ENCODE measurements around the gene CLEC2L. TPM values are rescaled to one million over a fixed set of nuclear protein-coding genes. Genes with fewer than 3 reads are reported as not detected.

The CLEC2L gene
- total and polyA plus RNA-seq, 2 of the 13 experiments (the other 11 are each of a cell fraction or from before 2014, with no cell fraction given), result 0.20 to 0.25 TPM

DNA sequence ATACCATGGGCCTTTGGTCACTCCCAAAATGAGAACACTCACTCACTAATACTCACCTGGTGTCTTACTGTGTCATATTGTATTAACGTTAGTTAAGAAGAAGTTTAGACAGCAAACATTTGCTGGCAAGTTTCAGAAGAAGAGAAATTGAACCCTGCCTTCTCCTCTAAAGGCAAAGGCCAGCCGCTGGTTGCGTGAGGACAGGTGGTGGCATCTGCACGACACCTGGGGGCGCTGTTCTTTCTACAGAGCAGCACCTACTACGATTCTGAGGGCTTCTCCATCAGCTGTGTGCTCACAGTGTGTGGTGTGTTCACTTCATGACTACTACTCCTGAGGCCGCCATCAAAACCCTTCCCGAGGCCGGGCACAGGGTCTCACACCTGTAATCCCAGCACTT, 17.9 kb upstream of the CLEC2L start (continued):
- TF ChIP-seq ZNF484 (CRISPR knock-in tag; IDR thresholded peaks at IDR 0.05; ENCODE audit: borderline replicate concordance, low read depth), result no peak
- TF ChIP-seq, protein P1, sequence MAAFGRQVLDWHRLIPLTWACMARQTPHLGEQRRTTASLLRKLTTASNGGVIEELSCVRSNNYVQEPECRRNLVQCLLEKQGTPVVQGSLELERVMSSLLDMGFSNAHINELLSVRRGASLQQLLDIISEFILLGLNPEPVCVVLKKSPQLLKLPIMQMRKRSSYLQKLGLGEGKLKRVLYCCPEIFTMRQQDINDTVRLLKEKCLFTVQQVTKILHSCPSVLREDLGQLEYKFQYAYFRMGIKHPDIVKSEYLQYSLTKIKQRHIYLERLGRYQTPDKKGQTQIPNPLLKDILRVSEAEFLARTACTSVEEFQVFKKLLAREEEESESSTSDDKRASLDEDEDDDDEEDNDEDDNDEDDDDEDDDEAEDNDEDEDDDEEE (CRISPR knock-in tag; IDR thresholded peaks at IDR 0.05), result no peak
- no peak for TF ChIP-seq CHD4 (IDR thresholded peaks at IDR 0.05; ENCODE audit: borderline replicate concordance, low read length)
- TF ChIP-seq PLRG1 (conservative IDR thresholded peaks at IDR 0.05), result no peak
- TF ChIP-seq, protein P2, sequence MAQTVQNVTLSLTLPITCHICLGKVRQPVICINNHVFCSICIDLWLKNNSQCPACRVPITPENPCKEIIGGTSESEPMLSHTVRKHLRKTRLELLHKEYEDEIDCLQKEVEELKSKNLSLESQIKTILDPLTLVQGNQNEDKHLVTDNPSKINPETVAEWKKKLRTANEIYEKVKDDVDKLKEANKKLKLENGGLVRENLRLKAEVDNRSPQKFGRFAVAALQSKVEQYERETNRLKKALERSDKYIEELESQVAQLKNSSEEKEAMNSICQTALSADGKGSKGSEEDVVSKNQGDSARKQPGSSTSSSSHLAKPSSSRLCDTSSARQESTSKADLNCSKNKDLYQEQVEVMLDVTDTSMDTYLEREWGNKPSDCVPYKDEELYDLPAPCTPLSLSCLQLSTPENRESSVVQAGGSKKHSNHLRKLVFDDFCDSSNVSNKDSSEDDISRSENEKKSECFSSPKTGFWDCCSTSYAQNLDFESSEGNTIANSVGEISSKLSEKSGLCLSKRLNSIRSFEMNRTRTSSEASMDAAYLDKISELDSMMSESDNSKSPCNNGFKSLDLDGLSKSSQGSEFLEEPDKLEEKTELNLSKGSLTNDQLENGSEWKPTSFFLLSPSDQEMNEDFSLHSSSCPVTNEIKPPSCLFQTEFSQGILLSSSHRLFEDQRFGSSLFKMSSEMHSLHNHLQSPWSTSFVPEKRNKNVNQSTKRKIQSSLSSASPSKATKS (CRISPR knock-in tag; IDR thresholded peaks at IDR 0.05), result no peak
- no peak for TF ChIP-seq CC2D1A (CRISPR knock-in tag; IDR thresholded peaks at IDR 0.05)
- TF ChIP-seq ZBTB7A (CRISPR knock-in tag; IDR thresholded peaks at IDR 0.05), result no peak
- TF ChIP-seq, protein P3, sequence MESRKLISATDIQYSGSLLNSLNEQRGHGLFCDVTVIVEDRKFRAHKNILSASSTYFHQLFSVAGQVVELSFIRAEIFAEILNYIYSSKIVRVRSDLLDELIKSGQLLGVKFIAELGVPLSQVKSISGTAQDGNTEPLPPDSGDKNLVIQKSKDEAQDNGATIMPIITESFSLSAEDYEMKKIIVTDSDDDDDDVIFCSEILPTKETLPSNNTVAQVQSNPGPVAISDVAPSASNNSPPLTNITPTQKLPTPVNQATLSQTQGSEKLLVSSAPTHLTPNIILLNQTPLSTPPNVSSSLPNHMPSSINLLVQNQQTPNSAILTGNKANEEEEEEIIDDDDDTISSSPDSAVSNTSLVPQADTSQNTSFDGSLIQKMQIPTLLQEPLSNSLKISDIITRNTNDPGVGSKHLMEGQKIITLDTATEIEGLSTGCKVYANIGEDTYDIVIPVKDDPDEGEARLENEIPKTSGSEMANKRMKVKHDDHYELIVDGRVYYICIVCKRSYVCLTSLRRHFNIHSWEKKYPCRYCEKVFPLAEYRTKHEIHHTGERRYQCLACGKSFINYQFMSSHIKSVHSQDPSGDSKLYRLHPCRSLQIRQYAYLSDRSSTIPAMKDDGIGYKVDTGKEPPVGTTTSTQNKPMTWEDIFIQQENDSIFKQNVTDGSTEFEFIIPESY (CRISPR knock-in tag; IDR thresholded peaks at IDR 0.05), result peak; percentile 90
- no peak for TF ChIP-seq KAT8 (CRISPR knock-in tag; IDR thresholded peaks at IDR 0.05)
- TF ChIP-seq, protein P4, sequence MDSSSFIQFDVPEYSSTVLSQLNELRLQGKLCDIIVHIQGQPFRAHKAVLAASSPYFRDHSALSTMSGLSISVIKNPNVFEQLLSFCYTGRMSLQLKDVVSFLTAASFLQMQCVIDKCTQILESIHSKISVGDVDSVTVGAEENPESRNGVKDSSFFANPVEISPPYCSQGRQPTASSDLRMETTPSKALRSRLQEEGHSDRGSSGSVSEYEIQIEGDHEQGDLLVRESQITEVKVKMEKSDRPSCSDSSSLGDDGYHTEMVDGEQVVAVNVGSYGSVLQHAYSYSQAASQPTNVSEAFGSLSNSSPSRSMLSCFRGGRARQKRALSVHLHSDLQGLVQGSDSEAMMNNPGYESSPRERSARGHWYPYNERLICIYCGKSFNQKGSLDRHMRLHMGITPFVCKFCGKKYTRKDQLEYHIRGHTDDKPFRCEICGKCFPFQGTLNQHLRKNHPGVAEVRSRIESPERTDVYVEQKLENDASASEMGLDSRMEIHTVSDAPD (CRISPR knock-in tag; IDR thresholded peaks at IDR 0.05), result no peak
- no peak for TF ChIP-seq SUZ12 (IDR thresholded peaks at IDR 0.05; ENCODE audit: low read depth, low read length)
- no peak for TF ChIP-seq HNRNPUL1 (IDR thresholded peaks at IDR 0.05; ENCODE audit: low read depth, low read length)
- no peak for TF ChIP-seq ZNF883 (CRISPR knock-in tag; IDR thresholded peaks at IDR 0.05; ENCODE audit: not compliant biosample characterization)
- TF ChIP-seq, protein P5, sequence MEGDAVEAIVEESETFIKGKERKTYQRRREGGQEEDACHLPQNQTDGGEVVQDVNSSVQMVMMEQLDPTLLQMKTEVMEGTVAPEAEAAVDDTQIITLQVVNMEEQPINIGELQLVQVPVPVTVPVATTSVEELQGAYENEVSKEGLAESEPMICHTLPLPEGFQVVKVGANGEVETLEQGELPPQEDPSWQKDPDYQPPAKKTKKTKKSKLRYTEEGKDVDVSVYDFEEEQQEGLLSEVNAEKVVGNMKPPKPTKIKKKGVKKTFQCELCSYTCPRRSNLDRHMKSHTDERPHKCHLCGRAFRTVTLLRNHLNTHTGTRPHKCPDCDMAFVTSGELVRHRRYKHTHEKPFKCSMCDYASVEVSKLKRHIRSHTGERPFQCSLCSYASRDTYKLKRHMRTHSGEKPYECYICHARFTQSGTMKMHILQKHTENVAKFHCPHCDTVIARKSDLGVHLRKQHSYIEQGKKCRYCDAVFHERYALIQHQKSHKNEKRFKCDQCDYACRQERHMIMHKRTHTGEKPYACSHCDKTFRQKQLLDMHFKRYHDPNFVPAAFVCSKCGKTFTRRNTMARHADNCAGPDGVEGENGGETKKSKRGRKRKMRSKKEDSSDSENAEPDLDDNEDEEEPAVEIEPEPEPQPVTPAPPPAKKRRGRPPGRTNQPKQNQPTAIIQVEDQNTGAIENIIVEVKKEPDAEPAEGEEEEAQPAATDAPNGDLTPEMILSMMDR (CRISPR knock-in tag; IDR thresholded peaks at IDR 0.05), result peak; percentile 64
- TF ChIP-seq, protein P6, sequence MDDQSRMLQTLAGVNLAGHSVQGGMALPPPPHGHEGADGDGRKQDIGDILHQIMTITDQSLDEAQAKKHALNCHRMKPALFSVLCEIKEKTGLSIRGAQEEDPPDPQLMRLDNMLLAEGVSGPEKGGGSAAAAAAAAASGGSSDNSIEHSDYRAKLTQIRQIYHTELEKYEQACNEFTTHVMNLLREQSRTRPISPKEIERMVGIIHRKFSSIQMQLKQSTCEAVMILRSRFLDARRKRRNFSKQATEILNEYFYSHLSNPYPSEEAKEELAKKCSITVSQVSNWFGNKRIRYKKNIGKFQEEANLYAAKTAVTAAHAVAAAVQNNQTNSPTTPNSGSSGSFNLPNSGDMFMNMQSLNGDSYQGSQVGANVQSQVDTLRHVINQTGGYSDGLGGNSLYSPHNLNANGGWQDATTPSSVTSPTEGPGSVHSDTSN (CRISPR knock-in tag; IDR thresholded peaks at IDR 0.05; ENCODE audit: borderline replicate concordance), result no peak
- TF ChIP-seq, protein P7, sequence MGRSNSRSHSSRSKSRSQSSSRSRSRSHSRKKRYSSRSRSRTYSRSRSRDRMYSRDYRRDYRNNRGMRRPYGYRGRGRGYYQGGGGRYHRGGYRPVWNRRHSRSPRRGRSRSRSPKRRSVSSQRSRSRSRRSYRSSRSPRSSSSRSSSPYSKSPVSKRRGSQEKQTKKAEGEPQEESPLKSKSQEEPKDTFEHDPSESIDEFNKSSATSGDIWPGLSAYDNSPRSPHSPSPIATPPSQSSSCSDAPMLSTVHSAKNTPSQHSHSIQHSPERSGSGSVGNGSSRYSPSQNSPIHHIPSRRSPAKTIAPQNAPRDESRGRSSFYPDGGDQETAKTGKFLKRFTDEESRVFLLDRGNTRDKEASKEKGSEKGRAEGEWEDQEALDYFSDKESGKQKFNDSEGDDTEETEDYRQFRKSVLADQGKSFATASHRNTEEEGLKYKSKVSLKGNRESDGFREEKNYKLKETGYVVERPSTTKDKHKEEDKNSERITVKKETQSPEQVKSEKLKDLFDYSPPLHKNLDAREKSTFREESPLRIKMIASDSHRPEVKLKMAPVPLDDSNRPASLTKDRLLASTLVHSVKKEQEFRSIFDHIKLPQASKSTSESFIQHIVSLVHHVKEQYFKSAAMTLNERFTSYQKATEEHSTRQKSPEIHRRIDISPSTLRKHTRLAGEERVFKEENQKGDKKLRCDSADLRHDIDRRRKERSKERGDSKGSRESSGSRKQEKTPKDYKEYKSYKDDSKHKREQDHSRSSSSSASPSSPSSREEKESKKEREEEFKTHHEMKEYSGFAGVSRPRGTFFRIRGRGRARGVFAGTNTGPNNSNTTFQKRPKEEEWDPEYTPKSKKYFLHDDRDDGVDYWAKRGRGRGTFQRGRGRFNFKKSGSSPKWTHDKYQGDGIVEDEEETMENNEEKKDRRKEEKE (IDR thresholded peaks at IDR 0.05), result no peak
- TF ChIP-seq POLR2G (IDR thresholded peaks at IDR 0.05; ENCODE audit: low read depth, low read length), result no peak
- TF ChIP-seq SMC3 (IDR thresholded peaks at IDR 0.05; ENCODE audit: low read length), result 0 out of 2 replicates have a peak, but pooled peaks have one; percentile 13

All from HepG2 (cell line).